ENCODE measurements around the gene MEX3D. TPM values are rescaled to one million over a fixed set of nuclear protein-coding genes. Genes with fewer than 3 reads are reported as not detected.
A peak's percentile ranks its signal among the peaks of the same experiment; 100 is the strongest.

MEX3D gene
- total RNA-seq, 1 donor from 2014 or later, result 52.1 TPM

DNA sequence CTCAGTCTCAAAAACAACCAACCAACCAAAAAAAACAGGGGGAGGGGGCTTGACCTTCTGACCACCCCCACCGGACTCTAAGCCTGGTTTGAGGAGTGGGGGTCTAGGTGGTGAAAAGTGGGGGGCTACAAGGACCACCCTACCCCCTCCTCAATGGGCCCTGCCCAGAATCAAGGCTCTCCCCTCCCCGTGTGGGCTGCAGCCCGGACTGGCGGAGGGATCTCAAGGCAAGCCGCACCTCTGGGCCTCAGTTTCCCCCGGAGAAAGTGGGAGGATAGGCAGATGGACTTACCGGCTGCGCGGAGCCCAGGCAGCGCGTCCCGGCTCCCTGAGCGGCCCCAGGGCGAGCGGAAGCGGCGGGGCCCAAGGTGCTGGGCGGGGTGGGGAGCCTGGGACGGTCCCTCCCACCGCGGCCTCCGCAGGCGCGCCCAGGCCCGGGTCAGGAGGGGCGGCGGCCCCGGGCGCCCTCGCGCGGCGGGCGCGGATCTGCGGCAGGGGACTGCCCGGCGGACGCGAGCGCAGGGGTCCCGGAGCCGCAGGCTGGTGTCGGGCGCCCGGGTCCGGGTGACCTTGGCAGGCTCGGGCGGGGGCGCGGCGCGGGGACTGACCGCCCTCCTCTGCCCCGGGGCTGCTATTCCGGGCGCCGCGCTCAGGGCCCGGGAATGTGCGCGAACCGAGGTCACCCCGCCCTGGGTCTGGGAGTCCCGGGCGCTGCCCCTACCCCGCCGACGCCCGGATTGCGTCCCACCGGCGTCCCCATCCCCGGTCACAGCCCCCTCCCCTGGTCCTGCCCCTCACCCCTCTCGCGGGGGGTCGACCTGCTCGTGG lies 55.2 kb downstream of the MEX3D start, which contains the start of gene ADAMTSL5:
TSS of gene ADAMTSL5 (minus strand) at position 349 of the 828 bp plus-strand sequence. CDS start 2,076 bp downstream, outside the sequence.
- H3K4me1 ChIP-seq (ENCODE audit: insufficient read depth, low read length), result peaks cover 4% of the 10 kb centered on the region
- peaks cover 2% of the 10 kb centered on the region for H3K27me3 ChIP-seq (ENCODE audit: insufficient read depth, low read length)
- TF ChIP-seq, protein P1, sequence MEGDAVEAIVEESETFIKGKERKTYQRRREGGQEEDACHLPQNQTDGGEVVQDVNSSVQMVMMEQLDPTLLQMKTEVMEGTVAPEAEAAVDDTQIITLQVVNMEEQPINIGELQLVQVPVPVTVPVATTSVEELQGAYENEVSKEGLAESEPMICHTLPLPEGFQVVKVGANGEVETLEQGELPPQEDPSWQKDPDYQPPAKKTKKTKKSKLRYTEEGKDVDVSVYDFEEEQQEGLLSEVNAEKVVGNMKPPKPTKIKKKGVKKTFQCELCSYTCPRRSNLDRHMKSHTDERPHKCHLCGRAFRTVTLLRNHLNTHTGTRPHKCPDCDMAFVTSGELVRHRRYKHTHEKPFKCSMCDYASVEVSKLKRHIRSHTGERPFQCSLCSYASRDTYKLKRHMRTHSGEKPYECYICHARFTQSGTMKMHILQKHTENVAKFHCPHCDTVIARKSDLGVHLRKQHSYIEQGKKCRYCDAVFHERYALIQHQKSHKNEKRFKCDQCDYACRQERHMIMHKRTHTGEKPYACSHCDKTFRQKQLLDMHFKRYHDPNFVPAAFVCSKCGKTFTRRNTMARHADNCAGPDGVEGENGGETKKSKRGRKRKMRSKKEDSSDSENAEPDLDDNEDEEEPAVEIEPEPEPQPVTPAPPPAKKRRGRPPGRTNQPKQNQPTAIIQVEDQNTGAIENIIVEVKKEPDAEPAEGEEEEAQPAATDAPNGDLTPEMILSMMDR (IDR thresholded peaks at IDR 0.05; ENCODE audit: insufficient read depth, low read depth, low read length), result no peak
- TF ChIP-seq EZH2 (IDR thresholded peaks at IDR 0.05; ENCODE audit: insufficient read depth, low read length), result no peak
- peaks cover 12% of the 10 kb centered on the region for H3K27me3 Mint-ChIP-seq (ENCODE audit: low read depth, unreplicated experiment)
- H2AFZ ChIP-seq (ENCODE audit: low read depth, low read length), result peak within 1 kb of the TSS; percentile 47
- peak within 1 kb of the TSS; percentile 62 for H3K9ac ChIP-seq (ENCODE audit: low read length)
- no peak within 1 kb of the TSS for H3K27ac ChIP-seq (ENCODE audit: low read depth, low read length)
- H3K4me3 ChIP-seq (ENCODE audit: insufficient read depth, low read depth, low read length), result peak within 1 kb of the TSS; percentile 51
- DNase-seq (ENCODE audit: low read depth) (no peak), FAIRE-seq (no peak)
- peak within 1 kb of the TSS; percentile 82 for H3K4me2 ChIP-seq (ENCODE audit: low read length)
- H3K9me3 Mint-ChIP-seq (ENCODE audit: unreplicated experiment), result no peaks in the 10 kb centered on the region
- H3K36me3 ChIP-seq (ENCODE audit: insufficient read depth, low read length), result no peaks in the 10 kb centered on the region
- no peaks in the 10 kb centered on the region for H4K20me1 ChIP-seq (ENCODE audit: insufficient read depth, low read length)
- H3K4me3 Mint-ChIP-seq (ENCODE audit: unreplicated experiment), result peak within 1 kb of the TSS; percentile 79
- no peak within 1 kb of the TSS for H3K27ac Mint-ChIP-seq (ENCODE audit: unreplicated experiment)
- peaks cover under 1% of the 10 kb centered on the region for H3K36me3 Mint-ChIP-seq (ENCODE audit: low read depth, unreplicated experiment)
- H3K9me3 ChIP-seq (ENCODE audit: insufficient read depth, low read depth, low read length), result peaks cover 9% of the 10 kb centered on the region
- H3K79me2 ChIP-seq (ENCODE audit: insufficient read depth, low read length), result no peaks in the 10 kb centered on the region
- no peaks in the 10 kb centered on the region for H3K4me1 Mint-ChIP-seq (ENCODE audit: low read depth, unreplicated experiment)

DNA sequence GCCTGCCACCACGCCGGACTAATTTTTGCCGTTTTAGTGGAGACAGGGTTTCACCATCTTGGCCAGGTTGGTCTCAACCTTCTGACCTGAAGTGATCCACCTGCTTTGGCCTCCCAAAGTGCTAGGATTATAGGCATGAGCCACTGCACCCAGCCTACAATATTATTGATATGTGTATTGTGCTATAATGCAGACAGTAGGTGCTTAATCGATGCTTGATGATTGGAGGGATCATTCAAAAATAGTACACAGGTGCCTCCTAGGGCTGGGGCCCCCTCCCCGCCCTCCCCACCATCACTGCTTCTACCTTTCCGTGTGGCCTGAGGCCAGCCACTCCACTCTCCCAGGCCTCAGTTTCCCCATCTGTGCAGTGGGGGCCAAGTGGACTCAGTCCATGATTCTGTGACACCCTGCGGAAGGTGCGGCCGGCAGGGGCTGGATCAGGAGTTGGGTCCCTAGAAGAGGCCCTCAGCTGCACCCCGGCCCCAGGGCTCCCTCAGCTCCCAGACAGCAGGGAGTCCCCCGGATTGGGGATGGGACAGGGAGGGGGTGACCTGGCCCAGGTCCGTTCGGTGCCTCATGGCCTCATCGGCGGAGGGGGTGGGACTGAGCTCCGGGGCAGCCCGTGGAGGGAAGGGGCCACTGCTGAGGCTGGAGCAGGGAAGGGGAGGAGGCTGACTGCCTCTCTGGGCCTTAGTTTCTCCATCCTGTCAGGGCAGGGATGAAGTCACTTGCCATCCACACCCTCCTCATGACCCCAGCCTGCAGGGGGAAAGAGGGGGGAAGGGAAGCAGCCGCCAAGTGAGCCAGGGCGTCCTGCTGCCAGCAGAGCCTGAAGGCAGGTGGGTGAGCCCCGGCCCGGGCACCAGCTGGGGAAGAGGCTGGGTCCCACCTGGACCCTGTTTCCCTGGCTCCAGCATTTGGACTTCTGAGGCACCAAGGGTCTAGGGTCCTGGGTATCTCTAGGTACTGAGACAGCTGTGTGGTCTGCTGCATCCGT lies 56.5 kb downstream of the MEX3D start:
- H3K9me3 Mint-ChIP-seq (ENCODE audit: unreplicated experiment), result peaks cover 4% of the 10 kb centered on the region
- H3K4me1 Mint-ChIP-seq (ENCODE audit: low read depth, unreplicated experiment), result no peaks in the 10 kb centered on the region
- FAIRE-seq, result no peak

More for the DNA sequence above, 56.5 kb downstream of the MEX3D start:
- H3K27ac Mint-ChIP-seq (ENCODE audit: unreplicated experiment), result no peak overlapping the region
- H3K27me3 Mint-ChIP-seq (ENCODE audit: low read depth, unreplicated experiment), result peaks cover 7% of the 10 kb centered on the region
- H3K27ac ChIP-seq (ENCODE audit: low read depth, low read length), result no peak overlapping the region
- H3K4me3 Mint-ChIP-seq (ENCODE audit: unreplicated experiment), result peak overlapping the region; percentile 79
- TF ChIP-seq, protein P1 (IDR thresholded peaks at IDR 0.05; ENCODE audit: insufficient read depth, low read depth, low read length), result no peak
- no peak for TF ChIP-seq EZH2 (IDR thresholded peaks at IDR 0.05; ENCODE audit: insufficient read depth, low read length)
- peaks cover 3% of the 10 kb centered on the region for H3K36me3 Mint-ChIP-seq (ENCODE audit: low read depth, unreplicated experiment)
- no peak overlapping the region for H3K4me3 ChIP-seq (ENCODE audit: insufficient read depth, low read depth, low read length)
- H3K4me1 ChIP-seq (ENCODE audit: insufficient read depth, low read length), result peaks cover 4% of the 10 kb centered on the region
- peaks cover 9% of the 10 kb centered on the region for H3K9me3 ChIP-seq (ENCODE audit: insufficient read depth, low read depth, low read length)
- DNase-seq (ENCODE audit: low read depth), result no peak
- no peaks in the 10 kb centered on the region for H3K36me3 ChIP-seq (ENCODE audit: insufficient read depth, low read length)
- H3K79me2 ChIP-seq (ENCODE audit: insufficient read depth, low read length), result no peaks in the 10 kb centered on the region
- no peak overlapping the region for H3K9ac ChIP-seq (ENCODE audit: low read length)
- H4K20me1 ChIP-seq (ENCODE audit: insufficient read depth, low read length), result no peaks in the 10 kb centered on the region
- no peak overlapping the region for H2AFZ ChIP-seq (ENCODE audit: low read depth, low read length)
- peaks cover 2% of the 10 kb centered on the region for H3K27me3 ChIP-seq (ENCODE audit: insufficient read depth, low read length)
- H3K4me2 ChIP-seq (ENCODE audit: low read length), result no peak overlapping the region
